IPS DF 6.9 (cell line): ENCODE results near the gene FNBP1L.

Source experiments
- DNase-seq: peaks from one replicate; pipeline ENCODE4 v3.0.0-alpha.2; 2013; ENCODE audit warnings: low read depth, low spot score
- H3K27ac ChIP-seq: one replicate; pipeline ENCODE4 v1.5.1; 2013; ENCODE audit warnings: low read length, control low read depth
- H3K27me3 ChIP-seq: 2 replicates; pipeline ENCODE4 v1.6.1; 2013; ENCODE audit warnings: mild to moderate bottlenecking, low read length; ENCODE audit not compliant: control insufficient read depth, insufficient read depth
- H3K36me3 ChIP-seq: 2 replicates; pipeline ENCODE4 v1.6.1; 2013; ENCODE audit warnings: low read length; ENCODE audit not compliant: control insufficient read depth, insufficient read depth
- H3K4me1 ChIP-seq: 2 replicates; pipeline ENCODE4 v1.6.1; 2013; ENCODE audit warnings: low read length; ENCODE audit not compliant: control insufficient read depth, insufficient read depth
- H3K4me3 ChIP-seq: 2 replicates; pipeline ENCODE4 v1.5.1; 2013; ENCODE audit warnings: mild to moderate bottlenecking, low read length
- H3K9me3 ChIP-seq: 2 replicates; pipeline ENCODE4 v1.6.1; 2013; ENCODE audit warnings: low read length, inconsistent platforms; ENCODE audit not compliant: control insufficient read depth, insufficient read depth
- WGBS: extraction: QIAGEN DNeasy Blood & Tissue Kit; methylation state at CpG from one replicate; pipeline ENCODE4 v1.1.7; 2013; ENCODE audit warnings: mixed read lengths, missing lambda C conversion rate; ENCODE audit not compliant: insufficient read length, insufficient coverage; 5-methylcytosine and 5-hydroxymethylcytosine counted together

The FNBP1L gene

DNA sequence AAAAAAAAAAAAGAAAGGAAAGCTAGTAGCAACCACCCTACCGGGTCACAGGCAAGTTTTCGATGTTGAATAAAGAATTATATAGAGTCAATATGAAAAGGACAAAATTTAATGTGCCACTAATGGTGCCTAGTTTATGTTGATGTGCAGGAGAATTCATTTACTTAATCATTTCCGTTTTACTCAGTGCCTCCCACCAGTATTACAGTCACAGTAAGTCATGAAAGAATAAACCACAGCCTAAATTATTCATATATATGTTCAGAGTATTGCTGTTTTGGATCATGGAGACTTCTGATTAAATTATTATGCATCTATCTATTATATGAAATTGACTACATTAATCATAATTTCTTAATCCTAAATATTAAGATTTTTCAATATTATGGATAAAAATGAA is 35.3 kb downstream of the FNBP1L start:
- H3K9me3 ChIP-seq = no peaks in the 10 kb centered on the region
- no peak overlapping the region for H3K4me3 ChIP-seq
- no peak for DNase-seq
- no peak overlapping the region for H3K27ac ChIP-seq
- no peaks in the 10 kb centered on the region for H3K36me3 ChIP-seq
- WGBS = no CpG with 5 or more reads among the region's 3 CpGs
- no peaks in the 10 kb centered on the region for H3K27me3 ChIP-seq
- no peaks in the 10 kb centered on the region for H3K4me1 ChIP-seq

DNA sequence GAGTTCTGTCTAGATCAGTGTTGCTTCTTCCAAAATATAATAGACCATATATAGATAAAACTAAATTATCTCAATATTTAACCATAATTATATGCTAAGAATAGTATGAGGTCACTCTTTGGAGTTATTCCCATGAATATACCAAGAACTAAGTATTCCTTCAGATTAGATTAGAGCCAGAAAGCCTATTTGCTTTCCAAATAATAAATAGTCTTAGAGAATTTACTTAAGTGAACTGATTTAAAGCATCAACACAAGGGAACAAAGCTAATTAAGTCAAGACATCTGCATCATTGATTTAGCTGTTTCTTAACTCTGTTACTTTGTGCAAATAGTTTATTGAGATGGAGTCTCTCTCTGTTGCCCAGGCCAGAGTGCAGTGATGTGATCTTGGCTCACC is 35.7 kb downstream of the FNBP1L start:
- no peaks in the 10 kb centered on the region for H3K27me3 ChIP-seq
- no peak overlapping the region for H3K27ac ChIP-seq
- H3K36me3 ChIP-seq = no peaks in the 10 kb centered on the region
- no peak for DNase-seq
- H3K4me1 ChIP-seq = no peaks in the 10 kb centered on the region
- no peak overlapping the region for H3K4me3 ChIP-seq
- H3K9me3 ChIP-seq = no peaks in the 10 kb centered on the region

DNA sequence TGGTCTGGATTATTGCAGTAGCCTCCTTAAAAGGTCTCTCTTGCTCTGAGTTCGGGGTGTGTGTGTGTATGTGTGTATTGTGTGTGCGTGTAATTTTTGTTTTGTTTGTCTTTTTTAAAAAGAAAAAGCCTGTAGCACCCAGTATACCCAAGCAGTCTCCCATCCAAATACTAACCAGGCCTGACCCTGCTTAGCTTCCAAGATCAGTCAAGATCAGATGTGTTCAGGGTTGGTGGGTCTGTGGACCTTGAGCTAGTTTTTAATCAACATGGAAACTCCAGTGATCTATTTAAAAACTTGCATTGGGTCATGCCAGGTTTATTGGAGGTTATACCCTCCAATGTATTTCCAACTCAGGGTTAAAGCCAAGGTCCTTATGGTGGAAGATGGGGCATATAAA is 40.3 kb downstream of the FNBP1L start:
- no peaks in the 10 kb centered on the region for H3K4me1 ChIP-seq
- H3K27me3 ChIP-seq = no peaks in the 10 kb centered on the region
- H3K4me3 ChIP-seq = no peak overlapping the region
- WGBS = no CpG with 5 or more reads among the region's 2 CpGs
- no peaks in the 10 kb centered on the region for H3K9me3 ChIP-seq
- H3K27ac ChIP-seq = no peak overlapping the region
- DNase-seq = no peak
- no peaks in the 10 kb centered on the region for H3K36me3 ChIP-seq

DNA sequence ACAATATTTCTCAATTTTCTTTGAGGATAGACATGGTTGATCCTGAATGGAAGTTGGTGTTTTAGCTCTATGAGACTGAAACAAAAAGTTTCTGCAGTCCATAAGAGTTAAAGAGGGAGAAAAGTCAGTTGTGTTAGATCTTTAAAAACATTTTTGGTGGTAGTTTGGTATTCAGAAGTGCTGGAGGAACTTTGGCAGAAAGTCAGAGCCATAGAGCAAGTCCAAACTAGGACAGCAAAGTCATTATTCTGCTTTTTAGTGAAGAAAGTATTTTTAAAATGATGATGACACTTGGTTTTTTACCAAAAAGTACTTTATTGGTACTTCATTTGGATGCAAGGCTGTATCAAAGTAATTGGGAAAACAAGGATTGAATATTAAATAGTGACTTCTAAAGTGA is 41.8 kb downstream of the FNBP1L start:
- Histone ChIP-seq H3K4me1 (no peaks in the 10 kb centered on the region), H3K9me3 (no peaks in the 10 kb centered on the region), H3K27ac (no peak overlapping the region), H3K27me3 (no peaks in the 10 kb centered on the region), H3K36me3 (no peaks in the 10 kb centered on the region), H3K4me3 (no peak overlapping the region)
- no peak for DNase-seq

- Histone ChIP-seq H3K27ac (no peak overlapping the region), H3K9me3 (no peaks in the 10 kb centered on the region), H3K4me3 (no peak overlapping the region), H3K4me1 (no peaks in the 10 kb centered on the region), H3K36me3 (no peaks in the 10 kb centered on the region), H3K27me3 (no peaks in the 10 kb centered on the region)
- DNase-seq = no peak
Measured at GRCh38 chr1:93490357-93490756, 42.4 kb downstream of the FNBP1L start.

DNA sequence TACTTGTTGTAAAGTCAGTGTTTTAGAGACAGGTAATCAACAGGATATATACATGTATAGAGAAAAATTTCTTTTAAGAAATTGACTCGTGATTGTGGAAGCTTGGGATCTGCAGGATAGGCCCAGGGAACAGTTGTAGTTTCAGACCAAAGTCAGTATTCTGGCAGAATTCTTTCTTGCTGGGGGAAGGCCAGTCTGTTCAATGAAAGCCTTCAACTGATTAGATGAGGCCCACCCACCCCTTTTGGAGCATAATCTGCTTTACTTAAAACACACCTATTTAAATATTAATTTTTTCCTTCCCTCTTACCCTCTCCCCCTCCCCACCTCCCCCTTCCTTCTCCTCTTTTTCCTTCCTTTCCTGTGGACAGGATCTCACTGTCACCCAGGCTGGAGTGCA is 48.0 kb downstream of the FNBP1L start:
- Histone ChIP-seq H3K27ac (no peak overlapping the region), H3K27me3 (no peaks in the 10 kb centered on the region), H3K4me3 (no peak overlapping the region), H3K4me1 (no peaks in the 10 kb centered on the region), H3K9me3 (no peaks in the 10 kb centered on the region), H3K36me3 (no peaks in the 10 kb centered on the region)
- WGBS = no CpG with 5 or more reads among the region's 1 CpG
- no peak for DNase-seq

DNA sequence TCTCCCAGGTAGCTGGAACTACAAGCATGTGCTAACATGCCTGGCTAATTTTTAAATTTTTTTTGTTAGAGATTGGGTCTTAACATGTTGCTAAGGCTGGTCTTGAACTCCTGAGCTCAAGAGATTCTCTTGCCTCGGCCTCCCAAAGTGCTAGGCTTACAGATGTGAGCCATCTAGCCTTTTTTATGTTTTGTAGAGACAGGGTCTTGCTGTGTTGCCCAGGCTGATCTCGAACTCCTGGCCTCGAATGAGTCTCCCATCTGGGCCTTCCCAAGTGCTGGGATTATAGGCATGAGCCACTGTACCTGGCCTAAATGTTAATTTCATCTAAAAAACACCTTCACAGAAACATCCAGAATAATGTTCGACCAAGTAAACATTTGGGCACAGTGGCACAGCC is 48.6 kb downstream of the FNBP1L start:
- no peaks in the 10 kb centered on the region for H3K4me1 ChIP-seq
- no peaks in the 10 kb centered on the region for H3K27me3 ChIP-seq
- no peak overlapping the region for H3K27ac ChIP-seq
- H3K9me3 ChIP-seq = no peaks in the 10 kb centered on the region
- no peaks in the 10 kb centered on the region for H3K36me3 ChIP-seq
- no peak overlapping the region for H3K4me3 ChIP-seq
- no peak for DNase-seq
- WGBS = no CpG with 5 or more reads among the region's 4 CpGs

GRCh38 chr1:93499075-93499474 is 51.2 kb downstream of the FNBP1L start:
- no peak for DNase-seq
- Histone ChIP-seq H3K9me3 (no peaks in the 10 kb centered on the region), H3K27ac (no peak overlapping the region), H3K4me1 (no peaks in the 10 kb centered on the region), H3K36me3 (no peaks in the 10 kb centered on the region), H3K4me3 (no peak overlapping the region), H3K27me3 (no peaks in the 10 kb centered on the region)
- WGBS = no CpG with 5 or more reads among the region's 2 CpGs

DNA sequence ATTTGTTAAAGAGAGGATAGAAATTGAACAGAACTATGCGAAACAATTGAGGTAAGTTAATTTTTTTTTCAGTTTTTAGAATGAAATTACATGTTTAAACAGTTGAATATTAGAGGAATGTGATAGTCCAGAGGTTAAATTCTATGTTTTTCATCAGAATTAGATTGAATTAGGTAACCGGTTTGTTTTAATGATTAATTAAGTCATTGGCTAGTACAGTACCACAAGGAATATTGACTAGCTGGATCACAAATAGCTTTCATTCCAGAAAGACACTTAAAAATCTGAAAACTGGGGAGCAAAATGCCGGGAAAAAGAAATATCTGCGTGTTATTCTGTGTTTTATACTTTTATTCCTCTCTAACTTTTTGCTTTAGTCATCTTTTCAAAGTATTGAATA is 51.6 kb downstream of the FNBP1L start:
- DNase-seq = no peak
- 100% methylated on average over 1 of the region's 4 CpGs for WGBS
- no peaks in the 10 kb centered on the region for H3K36me3 ChIP-seq
- no peaks in the 10 kb centered on the region for H3K4me1 ChIP-seq
- H3K27me3 ChIP-seq = no peaks in the 10 kb centered on the region
- H3K4me3 ChIP-seq = no peak overlapping the region
- no peak overlapping the region for H3K27ac ChIP-seq
- no peaks in the 10 kb centered on the region for H3K9me3 ChIP-seq

DNA sequence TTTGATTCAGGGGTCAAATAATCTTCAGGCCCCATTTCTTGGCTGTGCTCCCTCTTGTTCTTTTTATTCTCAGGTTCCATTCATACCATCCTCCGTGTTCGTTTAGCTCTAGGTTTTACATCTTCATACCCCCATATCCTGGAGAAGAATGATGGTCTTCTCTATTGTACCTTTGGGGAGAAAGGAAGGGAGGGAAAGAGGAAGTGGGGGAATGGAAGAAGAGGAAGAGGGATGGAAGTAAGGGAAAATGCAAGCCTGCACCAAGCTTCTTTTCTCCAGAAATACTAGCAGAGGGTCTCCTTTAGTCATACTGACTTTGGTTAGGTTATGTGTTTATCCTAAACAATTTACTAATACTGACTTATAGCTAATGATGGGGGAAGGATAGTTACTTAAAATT is 52.4 kb downstream of the FNBP1L start:
- Histone ChIP-seq H3K27me3 (no peaks in the 10 kb centered on the region), H3K36me3 (no peaks in the 10 kb centered on the region), H3K4me3 (no peak overlapping the region), H3K27ac (no peak overlapping the region), H3K9me3 (no peaks in the 10 kb centered on the region), H3K4me1 (no peaks in the 10 kb centered on the region)
- no CpG with 5 or more reads among the region's 2 CpGs for WGBS
- DNase-seq = no peak

- no peak overlapping the region for H3K4me3 ChIP-seq
- no peak overlapping the region for H3K27ac ChIP-seq
- no peaks in the 10 kb centered on the region for H3K9me3 ChIP-seq
- WGBS = no CpG with 5 or more reads among the region's 3 CpGs
- no peaks in the 10 kb centered on the region for H3K4me1 ChIP-seq
- no peak for DNase-seq
- H3K36me3 ChIP-seq = no peaks in the 10 kb centered on the region
- no peaks in the 10 kb centered on the region for H3K27me3 ChIP-seq
Measured at GRCh38 chr1:93501399-93501798, 53.5 kb downstream of the FNBP1L start.
